ENCODE data around the gene PRMT7. TPM values are rescaled to one million over a fixed set of nuclear protein-coding genes. Genes with fewer than 3 reads are reported as not detected.

The PRMT7 gene
- total RNA-seq, 1 donor from 2014 or later: 36.7 TPM

DNA sequence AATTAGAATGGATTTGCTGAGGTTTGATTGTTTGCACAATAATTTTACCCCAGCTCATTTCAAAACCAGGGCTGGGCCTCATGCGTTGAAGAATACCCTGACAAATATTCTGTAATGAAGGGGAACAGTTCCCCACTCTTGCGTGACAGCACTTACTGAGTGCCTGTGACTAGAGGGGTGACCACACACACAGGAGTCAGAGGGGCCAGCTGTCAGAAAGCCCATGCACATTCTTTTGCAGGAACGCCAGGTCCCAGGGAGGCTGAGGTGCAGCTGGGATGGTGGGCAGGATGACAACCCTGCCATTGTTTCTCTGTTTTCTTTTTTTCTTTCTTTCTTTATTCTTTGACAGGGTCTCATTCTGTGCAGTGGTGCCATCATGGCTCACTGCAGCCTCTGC lies 92.9 kb downstream of the PRMT7 start:
- Histone ChIP-seq H4K20me1 (ENCODE audit: insufficient read depth, low read length) (no peaks in the 10 kb centered on the region), H3K4me3 (ENCODE audit: insufficient read depth, low read depth, low read length) (no peak overlapping the region), H3K27me3 (ENCODE audit: insufficient read depth, low read length) (peaks cover 2% of the 10 kb centered on the region), H3K79me2 (ENCODE audit: insufficient read depth, low read length) (no peaks in the 10 kb centered on the region), H2AFZ (ENCODE audit: low read depth, low read length) (no peak overlapping the region), H3K27ac (ENCODE audit: low read depth, low read length) (no peak overlapping the region), H3K4me1 (ENCODE audit: insufficient read depth, low read length) (peaks cover 32% of the 10 kb centered on the region), H3K9ac (ENCODE audit: low read length) (no peak overlapping the region), H3K36me3 (ENCODE audit: insufficient read depth, low read length) (no peaks in the 10 kb centered on the region), H3K9me3 (ENCODE audit: insufficient read depth, low read depth, low read length) (no peaks in the 10 kb centered on the region), H3K4me2 (ENCODE audit: low read length) (no peak overlapping the region)
- TF ChIP-seq EZH2 (IDR thresholded peaks at IDR 0.05; ENCODE audit: insufficient read depth, low read length): no peak
- TF ChIP-seq, protein P1, sequence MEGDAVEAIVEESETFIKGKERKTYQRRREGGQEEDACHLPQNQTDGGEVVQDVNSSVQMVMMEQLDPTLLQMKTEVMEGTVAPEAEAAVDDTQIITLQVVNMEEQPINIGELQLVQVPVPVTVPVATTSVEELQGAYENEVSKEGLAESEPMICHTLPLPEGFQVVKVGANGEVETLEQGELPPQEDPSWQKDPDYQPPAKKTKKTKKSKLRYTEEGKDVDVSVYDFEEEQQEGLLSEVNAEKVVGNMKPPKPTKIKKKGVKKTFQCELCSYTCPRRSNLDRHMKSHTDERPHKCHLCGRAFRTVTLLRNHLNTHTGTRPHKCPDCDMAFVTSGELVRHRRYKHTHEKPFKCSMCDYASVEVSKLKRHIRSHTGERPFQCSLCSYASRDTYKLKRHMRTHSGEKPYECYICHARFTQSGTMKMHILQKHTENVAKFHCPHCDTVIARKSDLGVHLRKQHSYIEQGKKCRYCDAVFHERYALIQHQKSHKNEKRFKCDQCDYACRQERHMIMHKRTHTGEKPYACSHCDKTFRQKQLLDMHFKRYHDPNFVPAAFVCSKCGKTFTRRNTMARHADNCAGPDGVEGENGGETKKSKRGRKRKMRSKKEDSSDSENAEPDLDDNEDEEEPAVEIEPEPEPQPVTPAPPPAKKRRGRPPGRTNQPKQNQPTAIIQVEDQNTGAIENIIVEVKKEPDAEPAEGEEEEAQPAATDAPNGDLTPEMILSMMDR (IDR thresholded peaks at IDR 0.05; ENCODE audit: insufficient read depth, low read depth, low read length): no peak
- Mint-ChIP-seq H3K4me1 (ENCODE audit: low read depth, unreplicated experiment) (peaks cover 26% of the 10 kb centered on the region), H3K27me3 (ENCODE audit: low read depth, unreplicated experiment) (no peaks in the 10 kb centered on the region), H3K27ac (ENCODE audit: unreplicated experiment) (no peak overlapping the region), H3K36me3 (ENCODE audit: low read depth, unreplicated experiment) (no peaks in the 10 kb centered on the region), H3K9me3 (ENCODE audit: unreplicated experiment) (no peaks in the 10 kb centered on the region), H3K4me3 (ENCODE audit: unreplicated experiment) (no peak overlapping the region)
- no peak for DNase-seq (ENCODE audit: low read depth)
- FAIRE-seq: no peak

- Histone ChIP-seq H3K9ac (ENCODE audit: low read length) (no peak overlapping the region), H3K27ac (ENCODE audit: low read depth, low read length) (no peak overlapping the region), H3K36me3 (ENCODE audit: insufficient read depth, low read length) (no peaks in the 10 kb centered on the region), H3K4me1 (ENCODE audit: insufficient read depth, low read length) (peaks cover 32% of the 10 kb centered on the region), H4K20me1 (ENCODE audit: insufficient read depth, low read length) (no peaks in the 10 kb centered on the region), H3K27me3 (ENCODE audit: insufficient read depth, low read length) (peaks cover 2% of the 10 kb centered on the region), H3K4me3 (ENCODE audit: insufficient read depth, low read depth, low read length) (no peak overlapping the region), H3K4me2 (ENCODE audit: low read length) (no peak overlapping the region), H2AFZ (ENCODE audit: low read depth, low read length) (no peak overlapping the region), H3K79me2 (ENCODE audit: insufficient read depth, low read length) (no peaks in the 10 kb centered on the region), H3K9me3 (ENCODE audit: insufficient read depth, low read depth, low read length) (no peaks in the 10 kb centered on the region)
- no peak for DNase-seq (ENCODE audit: low read depth)
- FAIRE-seq: no peak
- no peak for TF ChIP-seq EZH2 (IDR thresholded peaks at IDR 0.05; ENCODE audit: insufficient read depth, low read length)
- TF ChIP-seq, protein P1 (IDR thresholded peaks at IDR 0.05; ENCODE audit: insufficient read depth, low read depth, low read length): no peak
- Mint-ChIP-seq H3K9me3 (ENCODE audit: unreplicated experiment) (no peaks in the 10 kb centered on the region), H3K4me3 (ENCODE audit: unreplicated experiment) (no peak overlapping the region), H3K27ac (ENCODE audit: unreplicated experiment) (no peak overlapping the region), H3K27me3 (ENCODE audit: low read depth, unreplicated experiment) (peaks cover 3% of the 10 kb centered on the region), H3K4me1 (ENCODE audit: low read depth, unreplicated experiment) (peaks cover 32% of the 10 kb centered on the region), H3K36me3 (ENCODE audit: low read depth, unreplicated experiment) (no peaks in the 10 kb centered on the region)
Measured at GRCh38 chr16:68404736-68405345, 94.0 kb downstream of the PRMT7 start.

DNA sequence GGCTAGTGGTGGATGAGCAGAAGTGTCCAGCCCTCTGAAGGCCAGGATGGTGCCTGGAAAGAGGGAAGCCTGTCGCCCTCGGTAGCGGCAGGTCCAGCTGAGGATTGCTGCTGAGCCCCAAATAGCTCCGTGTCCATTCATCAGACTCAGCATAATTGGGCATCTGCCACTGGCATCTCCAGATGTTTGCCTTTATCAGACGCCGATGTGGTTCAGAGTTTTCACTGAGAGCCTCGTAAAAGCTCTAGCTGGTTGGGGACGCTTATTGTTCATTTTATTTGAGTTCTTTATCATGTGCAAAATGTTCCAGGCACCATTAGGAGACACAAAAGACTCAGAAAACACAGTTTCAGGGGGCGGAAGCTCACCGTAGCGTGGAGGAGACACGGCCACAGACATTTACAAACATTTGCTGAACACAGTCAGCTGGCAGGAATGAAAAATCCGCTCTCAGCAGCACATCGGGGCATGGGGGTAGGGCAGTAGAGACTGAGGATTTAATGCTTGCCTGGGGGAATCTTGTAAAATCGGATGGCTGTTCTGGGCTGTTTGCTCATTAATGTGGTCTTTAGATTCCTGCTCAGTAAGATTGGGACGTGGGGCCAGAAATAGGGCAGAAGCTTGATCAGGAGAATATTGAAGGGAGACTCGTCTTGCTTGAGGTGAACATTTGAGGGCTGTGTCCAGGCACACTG lies 95.8 kb downstream of the PRMT7 start:
- Histone ChIP-seq H3K27me3 (ENCODE audit: insufficient read depth, low read length) (peaks cover 2% of the 10 kb centered on the region), H3K9ac (ENCODE audit: low read length) (peak overlapping the region; percentile 50), H2AFZ (ENCODE audit: low read depth, low read length) (peak overlapping the region; percentile 42), H3K27ac (ENCODE audit: low read depth, low read length) (no peak overlapping the region), H4K20me1 (ENCODE audit: insufficient read depth, low read length) (no peaks in the 10 kb centered on the region), H3K36me3 (ENCODE audit: insufficient read depth, low read length) (no peaks in the 10 kb centered on the region), H3K79me2 (ENCODE audit: insufficient read depth, low read length) (no peaks in the 10 kb centered on the region), H3K4me3 (ENCODE audit: insufficient read depth, low read depth, low read length) (peak overlapping the region; percentile 19), H3K4me1 (ENCODE audit: insufficient read depth, low read length) (peaks cover 25% of the 10 kb centered on the region), H3K9me3 (ENCODE audit: insufficient read depth, low read depth, low read length) (no peaks in the 10 kb centered on the region), H3K4me2 (ENCODE audit: low read length) (peak overlapping the region; percentile 81)
- peak; percentile 42 for DNase-seq (ENCODE audit: low read depth)
- Mint-ChIP-seq H3K27ac (ENCODE audit: unreplicated experiment) (peak overlapping the region; percentile 28), H3K9me3 (ENCODE audit: unreplicated experiment) (no peaks in the 10 kb centered on the region), H3K4me3 (ENCODE audit: unreplicated experiment) (no peak overlapping the region), H3K36me3 (ENCODE audit: low read depth, unreplicated experiment) (no peaks in the 10 kb centered on the region), H3K27me3 (ENCODE audit: low read depth, unreplicated experiment) (peaks cover 9% of the 10 kb centered on the region), H3K4me1 (ENCODE audit: low read depth, unreplicated experiment) (peaks cover 32% of the 10 kb centered on the region)
- peak; percentile 77 for FAIRE-seq
- TF ChIP-seq, protein P1 (IDR thresholded peaks at IDR 0.05; ENCODE audit: insufficient read depth, low read depth, low read length): no peak
- TF ChIP-seq EZH2 (IDR thresholded peaks at IDR 0.05; ENCODE audit: insufficient read depth, low read length): no peak

All from astrocyte (in vitro differentiated cells and primary cell).